GM23338 (cell line): ENCODE data around the gene PWWP3B.

Experiments
- CTCF ChIP-seq, 2 experiments: fragments of 200-600 bp in 1 of 2; sonication (generic) in 1 of 2; conservative IDR thresholded peaks; 2 replicates each; pipeline versions ENCODE4 v1.5.1 to v1.6.1; 2016 to 2017; ENCODE audit warnings: antibody characterized with exemption in 2 of 2, low read depth in 2 of 2, mild to moderate bottlenecking in 2 of 2, moderate library complexity in 1 of 2
- EZH2phosphoT487 ChIP-seq: fragments of 200-600 bp; sonication (generic); IDR thresholded peaks from one replicate; pipeline ENCODE4 v1.8.1; 2018; ENCODE audit warnings: antibody characterized with exemption; ENCODE audit not compliant: unreplicated experiment
- JUNB ChIP-seq: IDR thresholded peaks from one replicate; pipeline ENCODE4 v1.6.1; 2016; ENCODE audit warnings: antibody characterized with exemption; ENCODE audit not compliant: unreplicated experiment
- POLR2AphosphoS5 ChIP-seq: IDR thresholded peaks from 2 replicates; pipeline ENCODE4 v1.6.1; 2016; ENCODE audit warnings: antibody characterized with exemption, low read depth

- no peak for TF ChIP-seq CTCF (conservative IDR thresholded peaks at IDR 0.05; ENCODE audit: low read depth in 2 of 2)
- TF ChIP-seq POLR2AphosphoS5 = no peak
- no peak for TF ChIP-seq EZH2phosphoT487
- TF ChIP-seq JUNB = no peak
These were observed 3.3 kb downstream of the PWWP3B start for GRCh38 chrX:106171293-106171820.
